Body of pancreas (tissue), 4 donors: Measurements from ENCODE around the gene SIGLEC1. TPM values are rescaled to one million over a fixed set of nuclear protein-coding genes. Genes with fewer than 3 reads are reported as not detected.

Experiments used
- ATAC-seq: fragments of 150-250 bp; one replicate; pipeline ENCODE4 v1.9.1; 2016
- DNase-seq, 4 donors: peaks; one replicate each; pipeline ENCODE4 v3.0.0-alpha.2; 2019
- H3K27ac ChIP-seq, 4 donors: fragments of 200-600 bp; sonication (generic); 1 replicate in 3 of 4; 2 replicates in 1 of 4; pipeline versions ENCODE4 v1.5.1 to v1.6.1; 2016 to 2019; ENCODE audit warnings: mild to moderate bottlenecking in 1 of 4, mixed read lengths in 1 of 4, moderate library complexity in 1 of 4
- H3K27me3 ChIP-seq, 2 donors: fragments of 200-600 bp; sonication (generic); one replicate each; pipeline ENCODE4 v1.6.0; 2016; ENCODE audit warnings: mild to moderate bottlenecking in 1 of 2
- H3K36me3 ChIP-seq, 2 donors: fragments of 200-600 bp; sonication (generic); replicated peaks in 1 of 2; 2 replicates each; pipeline ENCODE4 v1.5.1; 2016; ENCODE audit warnings: low read depth in 2 of 2; ENCODE audit not compliant: insufficient read depth in 1 of 2
- H3K4me1 ChIP-seq: fragments of 200-600 bp; sonication (generic); one replicate; pipeline ENCODE4 v1.6.0; 2016
- H3K4me3 ChIP-seq, 2 donors: fragments of 200-600 bp; sonication (generic); 1 replicate in 1 of 2; 2 replicates in 1 of 2; pipeline ENCODE4 v1.5.1; 2016 to 2019
- H3K9me3 ChIP-seq, 3 donors: fragments of 200-600 bp; sonication (generic); 1 replicate in 2 of 3; 2 replicates in 1 of 3; pipeline ENCODE4 v1.5.1; 2016
- POLR2A ChIP-seq, 3 donors: fragments of 450-650 bp; IDR thresholded peaks; one replicate each; pipeline ENCODE4 v1.6.1; 2016; ENCODE audit warnings: antibody characterized with exemption in 3 of 3, mild to moderate bottlenecking in 2 of 3
- WGBS, 2 donors: methylation state at CpG; one replicate each; pipeline ENCODE4 v1.1.5; 2017; 5-methylcytosine and 5-hydroxymethylcytosine counted together
- intact Hi-C: fragments of 100-400 bp; cut with DNase I; formaldehyde crosslinking; loops from one replicate; pipeline ENCODE4 v1.15.1; 2023
- total RNA-seq, 2 donors: library from RNA; depleted of rRNA; stranded (reverse); fragments of >200 nt; gene quantifications; one replicate each; pipeline ENCODE4 v1.1.0, GENCODE V29; 2016
- TF ChIP-seq, protein P1 (sequence below), 7 experiments: fragments of 450-650 bp in 4 of 7; fragments of 200-600 bp in 3 of 7; sonication (generic) in 3 of 7; IDR thresholded peaks; one replicate each; pipeline ENCODE4 v1.5.1; 2016 to 2019; ENCODE audit warnings: antibody characterized with exemption in 7 of 7

Gene SIGLEC1
- total RNA-seq, 2 donors from 2014 or later: 2.1 to 5.9 TPM

DNA sequence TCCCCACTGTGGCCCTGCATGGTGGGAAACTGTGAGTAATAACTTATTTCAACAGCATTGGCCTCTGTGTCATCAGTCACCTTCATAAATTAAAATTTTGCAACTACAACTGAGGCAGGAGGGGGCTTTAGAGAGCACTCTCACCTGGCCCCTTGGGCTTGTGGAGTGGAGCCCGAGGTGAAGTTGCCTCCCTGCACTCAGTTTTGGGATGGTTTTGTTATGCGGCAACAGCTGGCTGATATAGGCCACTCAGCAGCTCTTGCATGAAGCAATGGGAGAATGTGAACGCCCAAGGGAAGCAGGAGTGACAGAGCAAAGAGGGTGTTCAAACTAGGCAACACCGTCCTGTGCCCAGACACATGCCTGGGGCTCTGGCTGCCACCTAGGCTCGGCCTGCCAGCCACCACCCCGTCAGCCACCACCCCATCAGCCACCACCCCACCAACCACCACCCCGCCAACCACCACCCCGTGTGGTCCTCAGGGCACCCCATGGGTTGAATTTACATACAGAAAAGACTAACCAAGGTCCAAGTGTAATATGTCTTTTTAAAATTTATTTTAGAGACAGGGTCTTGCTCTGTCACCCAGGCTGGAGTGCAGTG is 44.9 kb downstream of the SIGLEC1 start:
- ATAC-seq: no peak
- TF ChIP-seq POLR2A (IDR thresholded peaks at IDR 0.05): no peak
- TF ChIP-seq, protein P1, sequence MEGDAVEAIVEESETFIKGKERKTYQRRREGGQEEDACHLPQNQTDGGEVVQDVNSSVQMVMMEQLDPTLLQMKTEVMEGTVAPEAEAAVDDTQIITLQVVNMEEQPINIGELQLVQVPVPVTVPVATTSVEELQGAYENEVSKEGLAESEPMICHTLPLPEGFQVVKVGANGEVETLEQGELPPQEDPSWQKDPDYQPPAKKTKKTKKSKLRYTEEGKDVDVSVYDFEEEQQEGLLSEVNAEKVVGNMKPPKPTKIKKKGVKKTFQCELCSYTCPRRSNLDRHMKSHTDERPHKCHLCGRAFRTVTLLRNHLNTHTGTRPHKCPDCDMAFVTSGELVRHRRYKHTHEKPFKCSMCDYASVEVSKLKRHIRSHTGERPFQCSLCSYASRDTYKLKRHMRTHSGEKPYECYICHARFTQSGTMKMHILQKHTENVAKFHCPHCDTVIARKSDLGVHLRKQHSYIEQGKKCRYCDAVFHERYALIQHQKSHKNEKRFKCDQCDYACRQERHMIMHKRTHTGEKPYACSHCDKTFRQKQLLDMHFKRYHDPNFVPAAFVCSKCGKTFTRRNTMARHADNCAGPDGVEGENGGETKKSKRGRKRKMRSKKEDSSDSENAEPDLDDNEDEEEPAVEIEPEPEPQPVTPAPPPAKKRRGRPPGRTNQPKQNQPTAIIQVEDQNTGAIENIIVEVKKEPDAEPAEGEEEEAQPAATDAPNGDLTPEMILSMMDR (IDR thresholded peaks at IDR 0.05): no peak
- peaks cover 0 to 18% of the 10 kb centered on the region in 2 donors for H3K27me3 ChIP-seq

DNA sequence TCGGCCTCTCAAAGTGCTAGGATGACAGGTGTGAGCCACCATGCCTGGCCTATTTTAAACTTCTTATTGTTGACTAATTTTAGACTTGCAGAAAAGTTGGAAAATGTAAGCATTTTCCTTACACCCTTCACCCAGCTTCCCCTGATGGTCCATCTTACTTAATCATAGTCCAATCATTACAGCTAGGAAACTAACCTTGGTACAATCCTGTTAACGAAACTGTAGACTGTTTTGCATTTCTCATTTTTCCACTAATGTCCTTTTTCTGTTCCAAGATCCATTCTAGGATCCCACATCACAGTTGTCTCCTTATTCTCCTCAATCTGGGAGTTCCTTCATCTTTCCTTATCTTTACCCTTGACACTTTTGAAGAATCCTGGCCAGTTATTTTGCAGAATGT is 48.5 kb downstream of the SIGLEC1 start:
- ATAC-seq (no peak), DNase-seq (no peak)
- peaks cover 10% of the 10 kb centered on the region for H3K4me1 ChIP-seq
- H3K9me3 ChIP-seq: no peaks in the 10 kb centered on the region
- 76 to 83% methylated on average over 2 of the region's 2 CpGs for WGBS, 2 donors
- TF ChIP-seq, protein P1 (IDR thresholded peaks at IDR 0.05): no peak
- no peak for TF ChIP-seq POLR2A (IDR thresholded peaks at IDR 0.05)
- intact Hi-C loops: no loop called here
- no peaks in the 10 kb centered on the region for H3K36me3 ChIP-seq
- H3K27me3 ChIP-seq: peaks cover 0 to 4% of the 10 kb centered on the region in 2 donors
- H3K4me3 ChIP-seq: no peak overlapping the region
- no peak overlapping the region for H3K27ac ChIP-seq

More for the DNA sequence above, 44.9 kb downstream of the SIGLEC1 start:
- 86% methylated on average over 7 to 8 of the region's 8 CpGs for WGBS, 2 donors
- no peaks in the 10 kb centered on the region for H3K9me3 ChIP-seq
- H3K36me3 ChIP-seq: no peaks in the 10 kb centered on the region
- intact Hi-C loops: no loop called here
- peaks cover 4% of the 10 kb centered on the region for H3K4me1 ChIP-seq
- DNase-seq: no peak
- no peak overlapping the region for H3K27ac ChIP-seq
- H3K4me3 ChIP-seq: no peak overlapping the region

DNA sequence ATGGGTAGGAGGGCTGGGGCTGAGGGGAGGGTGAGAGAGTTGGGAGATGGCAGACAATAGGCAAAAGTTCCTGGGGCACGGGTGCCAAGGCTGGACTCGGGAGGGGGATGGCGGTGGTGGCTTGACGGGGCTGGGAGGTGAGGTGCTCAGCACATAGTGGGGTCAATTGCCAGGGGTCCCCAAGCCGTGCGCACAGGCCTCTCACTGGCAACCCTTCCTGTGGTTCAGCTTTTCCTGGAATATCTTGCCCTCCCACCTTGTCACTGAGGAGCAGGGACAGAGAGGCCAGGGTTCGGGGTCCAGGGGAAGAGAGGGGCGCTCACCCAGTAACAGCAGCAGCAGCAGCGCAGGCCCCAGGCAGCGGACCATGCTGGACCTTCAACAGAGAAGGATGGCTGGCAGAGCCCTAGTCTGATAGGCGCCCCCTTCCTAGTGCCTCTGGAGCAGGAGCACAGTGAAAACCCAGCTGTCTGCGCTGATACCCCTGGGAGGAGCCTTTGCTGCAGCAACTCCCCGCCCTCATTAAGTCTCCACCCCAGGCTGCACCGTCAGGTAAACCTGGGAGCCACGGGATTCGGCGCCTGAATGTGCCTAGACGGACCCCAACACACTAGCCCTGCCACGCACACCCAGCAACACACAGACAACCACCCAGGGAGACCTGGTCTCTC is 49.2 kb downstream of the SIGLEC1 start, which contains the start of gene GFRA4:
Gene GFRA4, minus strand, starts transcription at position 369 of the 671 bp plus-strand sequence. Its CDS starts 0 bp downstream, at position 369.
- Histone ChIP-seq H3K9me3 (no peaks in the 10 kb centered on the region), H3K4me1 (peaks cover 10% of the 10 kb centered on the region), H3K27ac (no peak within 1 kb of the TSS), H3K36me3 (no peaks in the 10 kb centered on the region), H3K27me3 (peaks cover 0 to 4% of the 10 kb centered on the region in 2 donors), H3K4me3 (no peak within 1 kb of the TSS)
- WGBS, 2 donors: 62 to 65% methylated on average over 13 to 19 of the region's 19 CpGs
- intact Hi-C loops: no loop called here
- no peak for DNase-seq
- TF ChIP-seq, protein P1 (IDR thresholded peaks at IDR 0.05): no peak
- no peak for TF ChIP-seq POLR2A (IDR thresholded peaks at IDR 0.05)
- ATAC-seq: no peak

Other genes starting within 250 kb of the SIGLEC1 start
- gene ATRN, start 241.6 kb downstream of the SIGLEC1 start, total RNA-seq: 10 to 100 TPM; 17.6 to 18.8 TPM
- not detected for gene GFRA4, start 49.2 kb downstream of the SIGLEC1 start, total RNA-seq
- gene ADAM33, start 30.6 kb downstream of the SIGLEC1 start, total RNA-seq: 10 to 100 TPM; 11.2 to 29.0 TPM
- gene HSPA12B, start 20.1 kb upstream of the SIGLEC1 start, total RNA-seq: 1 to 10 TPM; 3.3 to 4.4 TPM
- 10 to 100 TPM; 11.2 to 26.7 TPM for gene ADISSP, start 55.2 kb upstream of the SIGLEC1 start, total RNA-seq
- gene SPEF1, start 68.8 kb upstream of the SIGLEC1 start, total RNA-seq: 1 to 10 TPM in 1 of 2 donors, under 1 TPM in 1; 0.66 to 1.3 TPM
- gene CENPB, start 74.1 kb upstream of the SIGLEC1 start, total RNA-seq: 10 to 100 TPM; 57.9 to 61.0 TPM
- gene CDC25B, start 83.7 kb upstream of the SIGLEC1 start, total RNA-seq: 10 to 100 TPM in 1 of 2 donors, 1 to 10 TPM in 1; 8.8 to 22.7 TPM
- gene AP5S1, start 107.9 kb upstream of the SIGLEC1 start, total RNA-seq: 1 to 10 TPM; 4.9 to 5.3 TPM
- gene MAVS, start 134.2 kb upstream of the SIGLEC1 start, total RNA-seq: 10 to 100 TPM; 21.5 to 24.4 TPM
- 10 to 100 TPM; 17.9 to 21.8 TPM for gene PANK2, start 176.8 kb upstream of the SIGLEC1 start, total RNA-seq